ENCODE measurements around the gene ARHGAP42. TPM values are rescaled to one million over a fixed set of nuclear protein-coding genes. Genes with fewer than 3 reads are reported as not detected.

The ARHGAP42 gene
- total RNA-seq, 1 donor from 2014 or later, result 21.6 TPM

DNA sequence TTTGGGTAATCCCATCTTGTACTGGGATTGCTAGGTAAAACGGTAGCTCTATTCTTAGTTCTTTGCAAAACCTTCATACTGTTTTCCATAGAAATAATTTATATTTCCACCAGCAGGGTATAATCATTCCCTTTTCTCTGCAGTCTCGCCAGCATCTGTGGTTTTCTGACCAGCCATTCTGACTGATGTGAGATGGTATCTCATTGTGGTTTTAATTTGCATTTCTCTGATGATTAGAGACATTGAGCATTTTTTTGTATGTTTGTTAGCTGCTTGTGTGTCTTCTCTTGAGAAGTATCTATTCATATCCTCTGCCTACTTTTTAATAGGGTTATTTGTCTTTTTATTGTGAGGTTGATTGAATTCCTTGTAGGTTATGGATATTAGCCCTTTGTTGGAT is 221.7 kb downstream of the ARHGAP42 start:
- no peaks in the 10 kb centered on the region for H3K9me3 Mint-ChIP-seq
- H3K27ac Mint-ChIP-seq (ENCODE audit: unreplicated experiment), result no peak overlapping the region
- peaks cover 3% of the 10 kb centered on the region for H3K36me3 Mint-ChIP-seq (ENCODE audit: low read depth)
- DNase-seq (ENCODE audit: low read depth, low spot score), result no peak
- H3K27me3 Mint-ChIP-seq (ENCODE audit: low read depth), result no peaks in the 10 kb centered on the region
- H3K4me3 Mint-ChIP-seq, result no peak overlapping the region
- H3K4me1 Mint-ChIP-seq, result peaks cover 7% of the 10 kb centered on the region
- TF ChIP-seq CTCF (conservative IDR thresholded peaks at IDR 0.05), result no peak

- Mint-ChIP-seq H3K4me1 (peaks cover 7% of the 10 kb centered on the region), H3K9me3 (no peaks in the 10 kb centered on the region), H3K36me3 (ENCODE audit: low read depth) (peaks cover 3% of the 10 kb centered on the region), H3K27ac (ENCODE audit: unreplicated experiment) (no peak overlapping the region), H3K4me3 (no peak overlapping the region), H3K27me3 (ENCODE audit: low read depth) (no peaks in the 10 kb centered on the region)
- no peak for TF ChIP-seq CTCF (conservative IDR thresholded peaks at IDR 0.05)
- DNase-seq (ENCODE audit: low read depth, low spot score), result no peak
Observed at GRCh38 chr11:100910808-100911207, 223.7 kb downstream of the ARHGAP42 start.

DNA sequence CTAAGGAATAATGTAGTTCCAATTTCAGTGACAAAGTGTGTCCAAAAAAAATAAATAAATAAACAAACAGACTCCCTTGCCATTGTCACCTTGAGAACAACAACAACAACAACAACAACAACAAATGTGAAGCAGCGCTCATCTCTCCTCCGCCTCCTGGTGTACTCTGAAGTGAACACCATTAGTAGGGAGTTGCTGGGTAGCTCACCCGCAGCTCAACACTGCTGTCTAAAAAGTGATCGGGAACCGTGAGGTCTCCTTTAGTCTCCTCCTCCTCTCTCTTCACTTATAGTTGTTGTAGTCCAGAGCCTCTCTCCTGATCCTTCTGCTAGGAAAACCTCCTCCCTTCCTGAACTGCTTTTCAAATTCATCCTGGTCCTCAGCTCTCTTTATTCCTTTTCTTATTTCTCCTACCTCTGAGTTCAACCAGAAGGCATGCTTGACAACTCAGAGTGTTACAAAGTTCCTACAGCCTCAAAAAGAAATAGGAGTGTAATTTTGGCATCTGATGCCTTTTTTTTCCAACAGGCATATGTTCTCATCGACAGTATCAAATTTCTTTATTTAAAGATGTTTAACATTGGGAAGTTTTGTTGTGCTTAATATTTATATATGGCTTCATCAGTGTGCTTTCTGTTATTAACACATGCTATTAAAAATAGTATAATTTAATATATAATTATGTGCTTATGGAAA is 227.5 kb downstream of the ARHGAP42 start:
- peaks cover 7% of the 10 kb centered on the region for H3K4me1 Mint-ChIP-seq
- H3K27me3 Mint-ChIP-seq (ENCODE audit: low read depth), result no peaks in the 10 kb centered on the region

GRCh38 chr11:100918551-100919500 is 231.7 kb downstream of the ARHGAP42 start:
- Mint-ChIP-seq H3K27me3 (ENCODE audit: low read depth) (no peaks in the 10 kb centered on the region), H3K27ac (ENCODE audit: unreplicated experiment) (no peak overlapping the region), H3K9me3 (no peaks in the 10 kb centered on the region), H3K36me3 (ENCODE audit: low read depth) (no peaks in the 10 kb centered on the region), H3K4me3 (no peak overlapping the region), H3K4me1 (no peaks in the 10 kb centered on the region)
- no peak for DNase-seq (ENCODE audit: low read depth, low spot score)
- TF ChIP-seq CTCF (conservative IDR thresholded peaks at IDR 0.05), result no peak

More for the DNA sequence above, 227.5 kb downstream of the ARHGAP42 start:
- H3K36me3 Mint-ChIP-seq (ENCODE audit: low read depth), result no peaks in the 10 kb centered on the region
- H3K27ac Mint-ChIP-seq (ENCODE audit: unreplicated experiment), result no peak overlapping the region
- H3K4me3 Mint-ChIP-seq, result no peak overlapping the region
- no peak for TF ChIP-seq CTCF (conservative IDR thresholded peaks at IDR 0.05)
- H3K9me3 Mint-ChIP-seq, result no peaks in the 10 kb centered on the region
- DNase-seq (ENCODE audit: low read depth, low spot score), result no peak

DNA sequence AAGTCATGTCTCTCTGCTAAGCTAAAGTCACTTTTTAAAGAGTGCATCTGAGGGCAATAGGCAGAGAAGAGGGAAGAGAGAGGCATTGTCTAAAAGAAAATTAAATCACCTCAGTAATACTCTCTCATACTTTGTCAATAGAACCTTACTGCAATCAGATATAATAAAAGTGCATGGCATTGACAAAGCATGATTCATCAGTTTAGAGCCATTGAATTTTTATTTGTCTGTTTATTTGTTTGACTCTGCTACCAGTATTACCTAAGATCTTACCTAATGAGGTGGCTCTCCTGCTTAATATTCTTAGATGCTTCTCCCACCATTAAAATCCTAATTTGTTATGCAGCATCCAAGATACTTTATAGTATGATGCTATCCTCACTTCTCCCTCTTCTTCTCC is 233.5 kb downstream of the ARHGAP42 start:
- Mint-ChIP-seq H3K4me1 (no peaks in the 10 kb centered on the region), H3K27ac (ENCODE audit: unreplicated experiment) (no peak overlapping the region), H3K36me3 (ENCODE audit: low read depth) (no peaks in the 10 kb centered on the region), H3K9me3 (no peaks in the 10 kb centered on the region), H3K4me3 (no peak overlapping the region), H3K27me3 (ENCODE audit: low read depth) (no peaks in the 10 kb centered on the region)
- no peak for DNase-seq (ENCODE audit: low read depth, low spot score)
- no peak for TF ChIP-seq CTCF (conservative IDR thresholded peaks at IDR 0.05)
